CD4-positive, CD25-positive, alpha-beta regulatory T cell (primary cell): ENCODE results near the gene KRT80. TPM values are rescaled to one million over a fixed set of nuclear protein-coding genes. Genes with fewer than 3 reads are reported as not detected.

Experiments
- ATAC-seq, 2 donors: fragments of 150-1000 bp; cut with Tn5 transposase; one replicate each; pipeline ENCODE4 v1.10.0; 2021; ENCODE audit warnings: low read depth in 2 of 2, moderate number of reproducible peaks in 2 of 2, moderate library complexity in 1 of 2
- DNase-seq, 3 donors: peaks; one replicate each; pipeline versions ENCODE4 v3.0.0 to v3.0.0-alpha.2; 2012 to 2022; ENCODE audit warnings: mixed read lengths in 1 of 3
- H3K27ac ChIP-seq: one replicate; pipeline ENCODE4 v1.7.0; 2013; ENCODE audit warnings: mild to moderate bottlenecking, low read length; ENCODE audit not compliant: insufficient read depth, poor library complexity, severe bottlenecking
- H3K27me3 ChIP-seq: one replicate; pipeline ENCODE4 v1.7.0; 2013; ENCODE audit warnings: low read length; ENCODE audit not compliant: control insufficient read depth, insufficient read depth
- H3K36me3 ChIP-seq: one replicate; pipeline ENCODE4 v1.7.0; 2013; ENCODE audit warnings: mild to moderate bottlenecking, low read length, moderate library complexity; ENCODE audit not compliant: control insufficient read depth, insufficient read depth
- H3K4me1 ChIP-seq: 2 replicates; pipeline ENCODE4 v1.7.0; 2013; ENCODE audit warnings: mild to moderate bottlenecking, low read length; ENCODE audit not compliant: insufficient read depth, control insufficient read depth, poor library complexity, severe bottlenecking
- H3K4me3 ChIP-seq: one replicate; pipeline ENCODE4 v1.7.0; 2013; ENCODE audit warnings: low read depth, mild to moderate bottlenecking, low read length, moderate library complexity
- H3K9me3 ChIP-seq, 2 experiments: 1 replicate in 1 of 2; 2 replicates in 1 of 2; pipeline ENCODE4 v1.7.0; 2013; ENCODE audit warnings: low read length in 2 of 2, mild to moderate bottlenecking in 1 of 2, moderate library complexity in 1 of 2; ENCODE audit not compliant: control insufficient read depth in 2 of 2
- H3K27ac Mint-ChIP-seq, 3 donors: one replicate each; pipeline ENCODE4 v1.8.0; 2020 to 2022; ENCODE audit warnings: mild to moderate bottlenecking in 3 of 3, mixed read lengths in 3 of 3, moderate library complexity in 2 of 3
- H3K27me3 Mint-ChIP-seq: one replicate; pipeline ENCODE4 v1.8.0; 2022; ENCODE audit warnings: mild to moderate bottlenecking, mixed read lengths
- H3K36me3 Mint-ChIP-seq: one replicate; pipeline ENCODE4 v1.8.0; 2020; ENCODE audit warnings: mixed read lengths
- H3K4me1 Mint-ChIP-seq, 4 donors: one replicate each; pipeline ENCODE4 v1.8.0; 2020 to 2022; ENCODE audit warnings: mixed read lengths in 4 of 4, mild to moderate bottlenecking in 1 of 4
- H3K4me3 Mint-ChIP-seq, 4 donors: one replicate each; pipeline ENCODE4 v1.8.0; 2020 to 2022; ENCODE audit warnings: mild to moderate bottlenecking in 4 of 4, mixed read lengths in 4 of 4, moderate library complexity in 3 of 4
- H3K9me3 Mint-ChIP-seq, 7 donors: one replicate each; pipeline ENCODE4 v1.8.0; 2020 to 2022; ENCODE audit warnings: mixed read lengths in 7 of 7, mild to moderate bottlenecking in 3 of 7, moderate library complexity in 2 of 7
- polyA plus RNA-seq, 4 donors: library from polyadenylated mRNA; unstranded; fragments of 300-500 nt; fragmentation: Illumina TruSeq; gene quantifications; one replicate each; pipeline ENCODE4 v1.2.3, GENCODE V29; 2021
- total RNA-seq: library from RNA; stranded (reverse); gene quantifications from one replicate; pipeline ENCODE4 v1.2.3, GENCODE V29; 2022

The KRT80 gene
- total and polyA plus RNA-seq, 5 donors from 2014 or later, result not detected

DNA sequence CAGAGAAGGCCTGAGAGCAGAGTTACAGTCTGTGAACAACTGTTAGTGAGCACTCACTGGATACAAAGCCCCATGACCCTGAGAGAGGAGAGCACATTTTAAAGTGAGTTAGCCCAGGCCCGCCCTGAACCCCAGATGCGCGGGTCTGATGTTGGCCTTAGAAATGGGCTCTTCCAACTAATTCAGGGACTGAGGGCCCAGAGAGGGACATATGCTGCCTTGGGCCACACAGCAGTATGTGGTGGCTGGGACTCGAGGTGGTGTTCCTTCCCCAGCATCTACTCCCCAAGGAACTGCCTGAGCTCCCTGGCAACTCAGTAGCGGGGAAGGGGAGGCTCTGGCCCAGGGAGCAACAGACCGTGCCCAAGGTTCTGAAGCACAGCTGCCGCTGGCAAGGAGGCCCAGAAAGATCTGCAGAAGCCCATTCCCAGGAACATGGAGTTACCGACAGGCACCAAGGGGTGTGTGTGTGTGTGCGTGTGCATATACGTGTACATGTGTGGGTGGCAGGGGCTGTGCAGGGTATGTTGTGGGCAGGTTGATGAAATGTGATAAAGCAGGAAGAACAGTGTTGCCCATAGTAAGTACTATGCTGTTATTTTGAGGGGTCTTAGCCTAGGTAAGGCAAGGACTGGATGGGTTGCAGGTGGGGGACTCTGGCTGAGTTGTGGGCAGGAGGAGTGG lies 40.5 kb downstream of the KRT80 start:
- Mint-ChIP-seq H3K9me3 (no peaks in the 10 kb centered on the region), H3K4me3 (peak overlapping the region in 3 of 4 donors; percentile 56 to 80 (median 73)), H3K4me1 (peaks cover 6 to 32% (median 18%) of the 10 kb centered on the region in 4 donors), H3K27ac (peak overlapping the region; percentile 67 to 83 (median 73)), H3K36me3 (no peaks in the 10 kb centered on the region), H3K27me3 (peaks cover 10% of the 10 kb centered on the region)
- Histone ChIP-seq H3K36me3 (no peaks in the 10 kb centered on the region), H3K4me1 (peaks cover 23% of the 10 kb centered on the region), H3K9me3 (no peaks in the 10 kb centered on the region), H3K27me3 (no peaks in the 10 kb centered on the region), H3K27ac (no peak overlapping the region), H3K4me3 (no peak overlapping the region)
- DNase-seq, result no peak
- no peak for ATAC-seq

- no peak for DNase-seq
- H3K27me3 ChIP-seq, result no peaks in the 10 kb centered on the region
- H3K9me3 ChIP-seq, result no peaks in the 10 kb centered on the region
- no peaks in the 10 kb centered on the region for H3K36me3 Mint-ChIP-seq
- H3K27ac Mint-ChIP-seq, result no peak overlapping the region
- H3K4me3 Mint-ChIP-seq, result no peak overlapping the region
- peaks cover 8% of the 10 kb centered on the region for H3K4me1 ChIP-seq
- no peak overlapping the region for H3K27ac ChIP-seq
- H3K36me3 ChIP-seq, result no peaks in the 10 kb centered on the region
- peaks cover 10% of the 10 kb centered on the region for H3K27me3 Mint-ChIP-seq
- no peak overlapping the region for H3K4me3 ChIP-seq
- ATAC-seq, result no peak
- H3K9me3 Mint-ChIP-seq, result peaks cover 0 to 3% (median 0%) of the 10 kb centered on the region in 7 donors
- peaks cover 0 to 17% (median 6%) of the 10 kb centered on the region in 4 donors for H3K4me1 Mint-ChIP-seq
Observed at GRCh38 chr12:52149651-52150241, 42.1 kb downstream of the KRT80 start.

DNA sequence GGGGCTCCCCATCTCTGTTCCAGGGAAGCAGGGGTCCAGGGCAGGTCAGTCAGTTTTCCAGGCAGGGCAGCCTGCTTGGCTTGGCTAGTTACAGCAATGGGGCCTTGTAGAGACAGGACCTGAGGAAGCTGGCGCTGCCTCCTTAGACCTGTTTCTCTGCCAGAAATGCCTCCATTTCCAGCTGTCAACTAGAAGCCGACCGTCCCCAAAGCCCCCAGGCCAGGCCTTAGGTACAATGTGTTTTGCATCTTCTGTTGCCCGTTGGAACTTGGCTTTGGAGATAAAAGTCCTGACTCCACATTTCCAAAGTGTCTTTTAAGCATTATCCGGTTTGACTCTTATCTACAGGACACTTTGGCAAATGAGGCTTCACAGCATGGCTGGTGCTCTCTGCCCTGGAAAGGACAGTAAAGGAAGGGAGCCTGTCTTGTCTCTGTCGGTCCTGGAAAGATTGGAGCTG lies 42.6 kb downstream of the KRT80 start:
- H3K4me1 ChIP-seq, result peaks cover 8% of the 10 kb centered on the region
- peaks cover 0 to 3% (median 0%) of the 10 kb centered on the region in 7 donors for H3K9me3 Mint-ChIP-seq
- DNase-seq (no peak), ATAC-seq (no peak)
- no peak overlapping the region for H3K27ac Mint-ChIP-seq
- no peaks in the 10 kb centered on the region for H3K36me3 ChIP-seq
- H3K9me3 ChIP-seq, result no peaks in the 10 kb centered on the region
- no peaks in the 10 kb centered on the region for H3K36me3 Mint-ChIP-seq
- H3K4me1 Mint-ChIP-seq, result peaks cover 0 to 13% (median 6%) of the 10 kb centered on the region in 4 donors
- peaks cover 10% of the 10 kb centered on the region for H3K27me3 Mint-ChIP-seq
- H3K27ac ChIP-seq, result no peak overlapping the region
- H3K4me3 Mint-ChIP-seq, result no peak overlapping the region
- no peak overlapping the region for H3K4me3 ChIP-seq
- H3K27me3 ChIP-seq, result no peaks in the 10 kb centered on the region

- Mint-ChIP-seq H3K4me3 (no peak overlapping the region), H3K9me3 (peaks cover 0 to 3% (median 0%) of the 10 kb centered on the region in 7 donors), H3K36me3 (no peaks in the 10 kb centered on the region), H3K27me3 (peaks cover 10% of the 10 kb centered on the region), H3K4me1 (peaks cover 0 to 10% (median 6%) of the 10 kb centered on the region in 4 donors), H3K27ac (no peak overlapping the region)
- no peaks in the 10 kb centered on the region for H3K36me3 ChIP-seq
- ATAC-seq, result no peak
- no peak overlapping the region for H3K27ac ChIP-seq
- no peaks in the 10 kb centered on the region for H3K9me3 ChIP-seq
- H3K27me3 ChIP-seq, result no peaks in the 10 kb centered on the region
- peaks cover 8% of the 10 kb centered on the region for H3K4me1 ChIP-seq
- H3K4me3 ChIP-seq, result no peak overlapping the region
- no peak for DNase-seq
Observed at GRCh38 chr12:52148464-52149181, 43.2 kb downstream of the KRT80 start.

DNA sequence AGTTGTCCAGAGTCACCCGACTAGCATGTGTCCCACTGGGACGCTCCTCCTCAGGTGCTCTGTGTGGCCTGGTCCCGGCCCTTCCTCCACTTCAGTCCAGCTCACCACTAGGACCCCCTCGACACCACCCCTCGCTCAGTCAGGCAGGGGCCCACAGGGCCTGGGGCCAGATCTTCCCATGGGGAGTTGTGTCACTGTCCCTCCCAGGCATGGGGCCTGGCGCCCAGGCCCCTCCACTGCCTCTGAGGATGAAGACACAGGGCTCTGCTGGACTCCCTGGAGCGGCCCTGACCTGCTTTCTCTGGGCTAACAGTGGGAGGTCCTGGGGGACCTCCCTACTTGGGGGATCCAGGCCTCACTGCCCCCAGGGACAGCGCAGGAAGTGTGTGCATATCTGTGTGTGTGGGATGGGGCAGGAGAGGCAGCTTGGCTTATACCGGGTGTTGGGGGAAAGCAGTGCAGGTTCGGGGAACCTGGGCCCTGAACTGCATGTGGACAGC lies 43.8 kb downstream of the KRT80 start:
- H3K36me3 Mint-ChIP-seq, result no peaks in the 10 kb centered on the region
- DNase-seq, result no peak
- H3K4me1 Mint-ChIP-seq, result peaks cover 0 to 10% (median 6%) of the 10 kb centered on the region in 4 donors
- Histone ChIP-seq H3K27me3 (no peaks in the 10 kb centered on the region), H3K36me3 (no peaks in the 10 kb centered on the region), H3K4me3 (no peak overlapping the region), H3K27ac (no peak overlapping the region), H3K4me1 (peaks cover 8% of the 10 kb centered on the region), H3K9me3 (no peaks in the 10 kb centered on the region)
- peaks cover 10% of the 10 kb centered on the region for H3K27me3 Mint-ChIP-seq
- H3K9me3 Mint-ChIP-seq, result peaks cover 0 to 3% (median 0%) of the 10 kb centered on the region in 7 donors
- H3K4me3 Mint-ChIP-seq, result no peak overlapping the region
- no peak overlapping the region for H3K27ac Mint-ChIP-seq
- no peak for ATAC-seq

GRCh38 chr12:52147367-52147963 lies 44.3 kb downstream of the KRT80 start:
- DNase-seq (no peak), ATAC-seq (peak in 1 of 2 donors; percentile 10)
- peaks cover 0 to 3% (median 0%) of the 10 kb centered on the region in 7 donors for H3K9me3 Mint-ChIP-seq
- H3K4me3 Mint-ChIP-seq, result no peak overlapping the region
- H3K4me1 ChIP-seq, result peaks cover 6% of the 10 kb centered on the region
- no peaks in the 10 kb centered on the region for H3K9me3 ChIP-seq
- no peak overlapping the region for H3K4me3 ChIP-seq
- no peaks in the 10 kb centered on the region for H3K27me3 ChIP-seq
- peaks cover 10% of the 10 kb centered on the region for H3K27me3 Mint-ChIP-seq
- H3K27ac Mint-ChIP-seq, result no peak overlapping the region
- peaks cover 0 to 10% (median 5%) of the 10 kb centered on the region in 4 donors for H3K4me1 Mint-ChIP-seq
- no peak overlapping the region for H3K27ac ChIP-seq
- H3K36me3 ChIP-seq, result no peaks in the 10 kb centered on the region
- H3K36me3 Mint-ChIP-seq, result no peaks in the 10 kb centered on the region

- peaks cover 0 to 3% (median 0%) of the 10 kb centered on the region in 7 donors for H3K9me3 Mint-ChIP-seq
Observed at GRCh38 chr12:52146822-52147366, 44.9 kb downstream of the KRT80 start.

More at GRCh38 chr12:52146822-52147366, 44.9 kb downstream of the KRT80 start:
- H3K36me3 Mint-ChIP-seq, result no peaks in the 10 kb centered on the region
- Histone ChIP-seq H3K4me1 (peaks cover 2% of the 10 kb centered on the region), H3K4me3 (no peak overlapping the region), H3K9me3 (no peaks in the 10 kb centered on the region), H3K27ac (no peak overlapping the region), H3K36me3 (no peaks in the 10 kb centered on the region), H3K27me3 (no peaks in the 10 kb centered on the region)
- peaks cover 0 to 10% (median 5%) of the 10 kb centered on the region in 4 donors for H3K4me1 Mint-ChIP-seq
- ATAC-seq, result no peak
- no peak for DNase-seq
- no peak overlapping the region for H3K27ac Mint-ChIP-seq
- H3K27me3 Mint-ChIP-seq, result peaks cover 10% of the 10 kb centered on the region
- no peak overlapping the region for H3K4me3 Mint-ChIP-seq
